ENCODE measurements around the gene UGT1A9. TPM values are rescaled to one million over a fixed set of nuclear protein-coding genes. Genes with fewer than 3 reads are reported as not detected.

The UGT1A9 gene
- total RNA-seq, 1 experiment from 2014 or later = not detected

- Histone ChIP-seq H3K79me2 (ENCODE audit: insufficient read depth, low read length) (no peaks in the 10 kb centered on the region), H2BK15ac (ENCODE audit: low read depth, low read length) (no peak overlapping the region), H4K20me1 (ENCODE audit: control insufficient read depth, insufficient read depth, insufficient read length) (no peaks in the 10 kb centered on the region), H3K4me2 (ENCODE audit: insufficient read depth, insufficient read length, low read length) (no peak overlapping the region), H3T11ph (ENCODE audit: low read length) (no peak overlapping the region), H2BK12ac (ENCODE audit: insufficient read length, low read depth, low read length) (no peak overlapping the region), H3K9ac (ENCODE audit: extremely low read depth, insufficient read length, low read length) (no peak overlapping the region), H4K8ac (replicated peaks; ENCODE audit: insufficient read length, low read depth, low read length) (no peak overlapping the region), H2BK5ac (ENCODE audit: insufficient read length, low read length) (no peak overlapping the region), H3K4ac (ENCODE audit: low read depth, low read length) (no peak overlapping the region), H4K91ac (ENCODE audit: insufficient read length, low read depth, low read length) (no peak overlapping the region), H3K27ac (ENCODE audit: insufficient read length, low read depth, low read length) (no peak overlapping the region), H3K79me1 (ENCODE audit: insufficient read depth, low read depth, low read length, poor library complexity, severe bottlenecking) (no peaks in the 10 kb centered on the region), H3K27me3 (ENCODE audit: insufficient read depth, low read length) (no peaks in the 10 kb centered on the region), H3K9me3 (ENCODE audit: control insufficient read depth, low read depth, low read length) (no peaks in the 10 kb centered on the region), H3K18ac (ENCODE audit: insufficient read length, low read depth, low read length) (no peak overlapping the region), H3K14ac (ENCODE audit: insufficient read depth, low read length) (no peak overlapping the region), H2BK120ac (ENCODE audit: low read depth, low read length, poor library complexity, severe bottlenecking) (no peak overlapping the region), H2AFZ (ENCODE audit: low read length) (no peak overlapping the region), H2AK5ac (ENCODE audit: insufficient read length, low read length) (no peak overlapping the region), H2BK20ac (ENCODE audit: low read depth, low read length, poor library complexity, severe bottlenecking) (no peak overlapping the region), H4K5ac (ENCODE audit: insufficient read length, low read depth, low read length) (no peak overlapping the region), H3K56ac (ENCODE audit: insufficient read length, low read depth, low read length) (no peak overlapping the region), H3K23me2 (ENCODE audit: insufficient read length, low read depth, low read length, poor library complexity, severe bottlenecking) (peaks cover 5% of the 10 kb centered on the region), H3K23ac (ENCODE audit: insufficient read length, low read depth, low read length) (no peak overlapping the region), H3K4me1 (ENCODE audit: insufficient read depth, low read length) (no peaks in the 10 kb centered on the region)
- WGBS (ENCODE audit: extremely low coverage, insufficient read length, low lambda C conversion rate) = no CpG with 5 or more reads among the region's 5 CpGs
- no peak overlapping the region for H3K4me3 Mint-ChIP-seq
- peaks cover 7% of the 10 kb centered on the region in 2 experiments for H3K4me1 Mint-ChIP-seq
- no peak overlapping the region for H3K27ac Mint-ChIP-seq
- TF ChIP-seq CTCF (conservative IDR thresholded peaks at IDR 0.05) = no peak
- H3K27me3 Mint-ChIP-seq (ENCODE audit: low read depth) = peaks cover 8% of the 10 kb centered on the region
- H3K9me3 Mint-ChIP-seq = peaks cover 3 to 4% of the 10 kb centered on the region in 2 experiments; a peak in 3 of 5 replicates
- peaks cover 0 to 4% (median 0%) of the 10 kb centered on the region in 3 experiments; a peak in 1 of 7 replicates for H3K36me3 Mint-ChIP-seq (ENCODE audit: insufficient read depth in 1 of 3, low read depth in 3 of 3)
- DNase-seq = no peak
Observed at GRCh38 chr2:233708942-233709341, 37.2 kb downstream of the UGT1A9 start.

All from H9 (cell line).